Stimulated activated CD4-positive, alpha-beta T cell treated with anti-CD3 and anti-CD28 coated beads, Interleukin-15, amount 100 ng/mL, for 24 hours (primary cell): Measurements from ENCODE around the gene SNX7.

Experiments used
- DNase-seq: peaks from one replicate; pipeline ENCODE4 v3.0.0-alpha.2; 2020

SNX7 gene

GRCh38 chr1:98783821-98784220, 122.3 kb downstream of the SNX7 start:
- DNase-seq: no peak

- DNase-seq: no peak
Measured at GRCh38 chr1:98791498-98791897, 130.0 kb downstream of the SNX7 start.

- no peak for DNase-seq
Measured at GRCh38 chr1:98792123-98792522, 130.6 kb downstream of the SNX7 start.

GRCh38 chr1:98793136-98793535, 131.6 kb downstream of the SNX7 start:
- DNase-seq: no peak

- peak; percentile 46 for DNase-seq
Measured at GRCh38 chr1:98794196-98794886, 132.8 kb downstream of the SNX7 start.

GRCh38 chr1:98796049-98796448, 134.5 kb downstream of the SNX7 start:
- no peak for DNase-seq

- no peak for DNase-seq
Measured at GRCh38 chr1:98797506-98797905, 136.0 kb downstream of the SNX7 start.
